GM18505 (cell line): ENCODE measurements around the gene MED8.
A peak's percentile ranks its signal among the peaks of the same experiment; 100 is the strongest.
"Not testable (repeated sequence)": the region's sequence is repeated elsewhere in the genome, so short reads cannot be mapped to it uniquely, and the experiment has no call there.

Experiments used
- ATAC-seq: cut with Tn5 transposase; IDR thresholded peaks from one replicate; pipeline ENCODE4 v1.9.1; 2021; ENCODE audit not compliant: unreplicated experiment
- POLR2A ChIP-seq: IDR thresholded peaks from 4 replicates; pipeline ENCODE4 v1.6.1; 2011; ENCODE audit warnings: borderline replicate concordance; ENCODE audit not compliant: insufficient read depth, insufficient read length; ENCODE audit errors: extremely low read depth

Gene MED8

DNA sequence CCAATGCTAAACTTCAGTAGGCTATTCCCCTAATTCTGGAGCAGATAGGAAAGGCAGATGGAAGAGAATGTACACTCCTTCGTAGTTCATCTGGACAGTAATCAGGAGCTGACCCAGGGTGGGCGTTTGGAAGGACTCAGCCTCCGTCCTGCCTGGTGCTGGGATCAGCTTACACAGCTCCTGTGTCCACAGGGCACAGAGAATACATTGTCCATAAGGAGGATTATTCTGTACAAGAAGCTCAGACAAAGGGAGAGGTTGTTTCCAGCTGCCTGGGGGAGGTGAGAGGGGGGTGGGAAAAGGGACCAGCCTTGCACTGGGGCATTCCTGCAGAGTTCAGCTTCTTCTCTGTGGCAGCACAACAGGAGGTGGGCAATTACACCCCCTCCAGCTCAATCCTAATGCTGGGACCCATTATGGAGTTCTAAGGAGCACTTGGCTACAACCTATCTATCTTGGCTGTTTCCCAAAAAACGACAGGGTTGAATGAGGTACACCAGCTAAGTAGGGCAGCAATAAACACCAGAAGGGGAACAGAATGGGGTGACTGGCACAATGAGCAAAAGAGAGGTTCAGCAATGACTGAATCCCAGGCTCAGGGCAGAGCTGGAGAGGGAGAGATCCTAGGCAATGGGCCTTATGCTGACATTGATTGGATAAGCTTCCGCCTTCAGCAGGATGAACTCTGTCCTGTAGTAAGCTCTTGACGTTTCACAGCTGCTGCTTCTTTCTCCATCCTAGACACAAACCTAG, 7.4 kb downstream of the MED8 start:
- TF ChIP-seq POLR2A, result no peak
- ATAC-seq, result no peak

DNA sequence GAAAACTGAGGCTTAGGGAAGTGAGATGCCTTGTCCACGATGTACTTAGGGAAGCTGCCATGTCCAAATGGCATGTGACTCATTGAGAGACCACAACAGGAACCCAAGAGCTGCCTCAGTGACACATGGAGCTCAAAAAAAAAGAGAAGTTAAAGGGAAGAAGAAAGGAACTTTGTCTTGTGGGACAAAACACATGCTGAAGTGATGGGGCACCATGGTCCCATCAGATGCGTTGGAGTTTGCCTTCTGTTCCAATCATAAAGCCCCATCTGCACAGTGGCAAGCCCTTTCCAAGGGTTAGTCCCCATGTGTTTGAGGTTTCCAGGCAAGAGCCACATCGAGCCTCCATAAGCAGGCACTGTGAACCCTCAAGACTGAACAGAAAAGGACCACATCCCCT, 8.0 kb downstream of the MED8 start:
- no peak for ATAC-seq
- no peak for TF ChIP-seq POLR2A

DNA sequence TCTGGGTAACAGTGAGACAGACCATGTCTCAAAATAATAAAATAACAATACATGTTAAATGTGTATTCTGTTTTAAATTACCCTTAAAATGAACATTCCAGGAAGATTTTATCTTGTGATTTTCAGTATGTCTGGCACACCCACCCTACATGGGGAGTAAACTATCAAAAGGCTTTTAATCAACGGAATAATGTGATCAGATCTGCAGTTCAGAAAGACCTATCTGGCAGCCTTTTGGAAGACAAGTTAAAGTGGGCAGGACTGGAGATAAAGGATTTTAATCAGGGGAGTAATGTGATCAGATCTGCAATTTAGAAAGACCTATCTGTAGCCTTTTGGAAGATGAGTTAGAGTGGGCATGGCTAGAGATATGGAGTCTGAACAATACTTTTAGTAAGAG, 10.1 kb downstream of the MED8 start:
- no peak for TF ChIP-seq POLR2A
- ATAC-seq, result no peak

DNA sequence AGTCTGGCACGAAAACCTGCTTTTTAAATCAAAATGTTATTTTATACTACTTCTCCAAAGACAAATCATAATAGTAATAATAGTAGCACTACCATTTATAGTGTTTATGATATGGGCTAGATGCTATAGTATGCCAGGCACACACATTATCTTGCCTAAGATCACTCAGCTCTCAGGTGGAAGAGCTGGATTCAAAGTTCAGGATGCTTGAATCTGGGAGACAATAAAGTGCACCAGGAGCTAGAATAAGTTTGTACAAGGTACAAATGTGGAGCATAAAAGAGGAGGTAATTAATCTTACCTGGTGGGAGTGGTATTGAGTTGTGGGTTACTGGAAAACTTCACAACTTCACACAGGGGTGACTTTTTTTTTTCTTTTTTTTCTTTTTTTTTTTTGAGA, 11.8 kb downstream of the MED8 start:
- no peak for TF ChIP-seq POLR2A
- ATAC-seq, result no peak

DNA sequence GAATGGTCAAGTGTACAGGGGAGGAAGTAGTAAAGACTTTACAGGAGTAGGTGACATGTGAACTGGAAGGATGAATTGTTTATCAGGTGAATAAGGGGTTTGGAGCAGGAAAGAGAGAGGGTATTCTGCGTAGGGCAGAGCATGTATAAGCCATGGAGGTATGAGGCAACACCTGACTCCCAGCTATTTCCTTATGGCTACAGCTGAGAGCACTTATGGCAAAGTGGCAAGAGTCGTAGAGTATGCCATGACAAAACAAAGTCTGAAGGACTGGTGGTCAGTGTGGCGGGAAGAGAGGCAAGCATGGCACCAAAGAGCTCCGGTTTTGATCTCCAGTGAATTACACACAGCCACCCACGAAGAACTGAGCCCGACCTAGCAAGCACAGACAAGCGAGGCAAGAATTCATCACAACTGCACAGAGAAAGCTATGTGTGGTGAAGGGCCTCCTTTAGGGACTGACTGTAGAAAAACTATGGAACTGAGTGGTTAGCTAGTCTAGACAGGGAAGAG, 12.8 kb downstream of the MED8 start:
- no peak for TF ChIP-seq POLR2A
- no peak for ATAC-seq

DNA sequence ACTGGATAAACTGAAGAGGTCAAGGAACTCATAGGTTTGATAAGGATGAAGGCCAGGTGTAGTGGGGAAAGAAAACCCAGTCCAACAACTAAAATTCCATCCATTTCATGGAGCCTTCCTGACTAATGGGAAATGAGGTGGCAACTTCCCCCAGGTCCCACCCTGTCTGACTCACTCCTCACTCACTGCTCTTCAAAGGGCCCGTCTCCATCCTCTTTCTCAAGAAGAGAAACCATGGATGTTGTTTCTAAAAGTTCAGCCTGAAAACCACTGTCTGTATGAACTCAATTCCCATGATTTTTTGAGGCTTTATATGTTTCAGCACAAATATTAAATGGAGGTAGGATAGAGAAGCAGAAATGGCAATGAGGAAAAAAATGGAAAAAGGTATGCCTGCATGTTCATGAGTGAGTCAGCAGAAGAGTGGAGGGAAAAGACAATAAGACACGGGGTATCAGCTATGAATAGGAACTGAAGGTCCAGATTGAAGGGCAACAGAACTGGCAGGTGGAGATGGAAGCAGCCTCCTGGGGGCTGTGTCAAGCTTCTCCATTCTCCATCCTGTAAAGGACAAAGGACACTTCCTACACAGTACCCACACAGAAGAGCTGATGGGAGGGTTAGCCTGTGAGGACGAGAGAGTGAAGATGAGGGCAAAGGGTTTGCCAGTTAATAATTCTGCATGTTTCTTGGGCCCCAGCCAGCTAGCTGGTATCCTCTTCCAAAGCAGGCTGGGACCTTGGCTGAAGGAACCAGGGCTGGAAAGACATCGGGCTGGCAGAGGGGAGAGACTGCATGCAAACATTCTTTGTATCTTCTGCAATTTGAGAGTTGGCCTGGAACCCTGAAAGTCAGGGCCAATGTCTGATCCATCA, 16.3 kb downstream of the MED8 start:
- ATAC-seq, result no peak
- no peak for TF ChIP-seq POLR2A

DNA sequence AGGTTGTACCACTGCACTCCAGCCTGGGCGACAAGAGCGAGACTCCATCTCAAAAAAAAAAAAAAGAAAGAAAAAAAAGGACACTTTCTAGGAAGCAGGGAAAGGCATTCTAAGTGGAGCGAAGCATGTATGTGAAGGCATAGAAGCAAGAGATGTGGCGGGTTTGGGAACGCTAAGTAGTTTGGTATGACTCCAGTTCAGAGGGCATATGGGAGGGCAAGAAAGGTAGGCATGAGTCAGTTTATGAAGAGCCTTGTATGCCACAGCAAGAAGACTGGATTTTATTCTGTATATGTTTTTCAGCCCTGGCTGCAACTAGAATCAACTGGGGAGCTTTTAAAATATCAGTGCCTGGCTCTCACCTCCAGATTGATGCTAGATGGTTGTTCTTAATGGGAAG, 17.4 kb downstream of the MED8 start:
- no peak for TF ChIP-seq POLR2A
- ATAC-seq, result no peak

DNA sequence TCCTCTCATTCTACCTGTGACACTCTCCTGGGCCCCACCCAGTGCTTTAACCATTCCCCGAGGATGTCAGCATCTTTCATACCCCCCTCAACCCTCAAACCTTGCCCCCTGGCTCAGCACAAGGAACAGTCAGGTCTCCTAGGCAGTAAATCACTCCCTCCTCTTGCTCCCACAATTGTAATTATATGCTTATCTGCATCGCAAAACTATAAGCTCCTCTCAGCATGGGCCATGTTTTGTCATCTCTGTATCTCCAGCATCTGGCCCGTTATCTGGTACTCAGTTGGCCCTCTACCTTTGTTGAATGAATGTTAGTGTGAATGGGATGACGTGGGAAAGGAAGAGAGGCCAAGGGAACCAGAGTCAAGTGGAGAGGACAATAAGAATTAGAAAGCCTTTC, 19.0 kb downstream of the MED8 start:
- no peak for ATAC-seq
- TF ChIP-seq POLR2A, result no peak

DNA sequence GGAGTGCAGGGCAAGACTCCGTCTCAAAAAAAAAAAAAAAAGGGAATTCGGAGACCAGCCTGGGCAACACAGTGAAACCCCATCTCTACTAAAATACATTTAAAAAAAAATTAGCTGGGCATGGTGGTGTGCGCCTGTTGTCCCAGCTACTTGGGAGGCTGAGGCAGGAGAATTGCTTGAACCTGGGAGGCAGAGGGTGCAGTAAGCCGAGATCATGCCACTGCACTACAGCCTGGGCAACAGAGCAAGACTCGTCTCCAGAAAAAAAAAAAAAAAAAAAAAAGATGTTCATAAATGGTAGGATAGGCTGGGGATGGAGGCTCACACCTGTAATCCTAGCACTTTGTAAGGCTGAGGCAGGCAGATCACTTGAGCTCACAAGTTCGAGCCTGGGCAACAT, 19.8 kb downstream of the MED8 start:
- not testable (repeated sequence) for ATAC-seq

DNA sequence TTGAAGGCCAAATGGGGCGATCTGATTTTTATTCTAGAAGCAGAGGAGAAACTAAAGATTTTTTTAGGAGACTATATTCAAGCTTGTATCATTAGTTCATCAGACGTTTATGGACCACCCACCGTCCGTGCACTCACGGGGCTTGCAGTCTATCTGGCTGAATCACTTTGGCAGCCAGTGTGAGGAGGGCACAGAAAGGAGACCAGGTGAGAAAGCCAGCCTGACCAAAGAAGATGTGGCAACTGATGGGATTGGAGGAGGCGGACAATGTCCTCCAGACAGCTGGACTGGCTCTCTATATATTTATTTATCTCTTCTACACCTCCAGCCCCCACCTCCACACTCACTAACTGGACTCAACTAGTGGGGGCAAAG, 21.0 kb downstream of the MED8 start:
- TF ChIP-seq POLR2A, result no peak
- ATAC-seq, result no peak

DNA sequence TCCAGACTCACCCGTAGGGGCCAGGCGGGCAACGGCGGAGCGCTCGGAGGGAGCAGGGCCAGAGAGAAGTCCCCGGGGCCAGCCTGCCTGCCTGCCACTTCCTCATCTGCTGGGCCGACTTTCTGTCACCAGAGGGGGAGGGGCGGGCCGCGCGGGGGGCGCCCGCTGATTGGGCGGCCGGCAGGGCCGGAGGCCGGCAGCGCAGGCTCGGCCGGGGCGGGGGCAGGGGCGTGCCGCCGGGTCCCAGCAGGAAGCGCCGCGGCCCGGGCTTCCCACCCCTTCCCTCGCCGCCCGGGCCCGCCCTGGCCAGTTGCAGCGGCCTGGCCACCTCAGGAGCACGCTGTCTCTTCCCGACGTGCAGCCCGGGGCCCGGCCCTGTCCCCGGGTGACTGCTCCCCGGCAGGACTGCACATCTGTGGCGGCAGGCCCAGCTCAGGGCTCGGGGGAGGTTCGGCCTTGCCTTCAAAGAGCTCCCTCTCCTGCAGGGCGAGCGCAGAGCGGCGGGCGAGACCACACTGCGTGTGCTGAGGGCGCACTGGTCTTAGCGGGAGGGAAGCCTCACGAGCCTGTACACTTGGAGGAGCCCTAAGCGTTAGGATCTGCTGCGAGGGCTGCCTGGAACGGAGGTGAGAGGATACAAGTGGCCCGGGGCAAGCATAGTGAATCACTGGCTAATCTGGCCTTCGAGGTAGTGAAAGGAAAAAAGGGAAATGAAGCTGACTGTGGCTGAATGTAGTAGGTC, 21.5 kb downstream of the MED8 start, which contains the start of gene ELOVL1:
Gene ELOVL1, minus strand, starts transcription at position 108 of the 742 bp plus-strand sequence. CDS start 2,402 bp downstream, outside the sequence.
- TF ChIP-seq POLR2A, result peak; percentile 92
- peak; percentile 72 for ATAC-seq

DNA sequence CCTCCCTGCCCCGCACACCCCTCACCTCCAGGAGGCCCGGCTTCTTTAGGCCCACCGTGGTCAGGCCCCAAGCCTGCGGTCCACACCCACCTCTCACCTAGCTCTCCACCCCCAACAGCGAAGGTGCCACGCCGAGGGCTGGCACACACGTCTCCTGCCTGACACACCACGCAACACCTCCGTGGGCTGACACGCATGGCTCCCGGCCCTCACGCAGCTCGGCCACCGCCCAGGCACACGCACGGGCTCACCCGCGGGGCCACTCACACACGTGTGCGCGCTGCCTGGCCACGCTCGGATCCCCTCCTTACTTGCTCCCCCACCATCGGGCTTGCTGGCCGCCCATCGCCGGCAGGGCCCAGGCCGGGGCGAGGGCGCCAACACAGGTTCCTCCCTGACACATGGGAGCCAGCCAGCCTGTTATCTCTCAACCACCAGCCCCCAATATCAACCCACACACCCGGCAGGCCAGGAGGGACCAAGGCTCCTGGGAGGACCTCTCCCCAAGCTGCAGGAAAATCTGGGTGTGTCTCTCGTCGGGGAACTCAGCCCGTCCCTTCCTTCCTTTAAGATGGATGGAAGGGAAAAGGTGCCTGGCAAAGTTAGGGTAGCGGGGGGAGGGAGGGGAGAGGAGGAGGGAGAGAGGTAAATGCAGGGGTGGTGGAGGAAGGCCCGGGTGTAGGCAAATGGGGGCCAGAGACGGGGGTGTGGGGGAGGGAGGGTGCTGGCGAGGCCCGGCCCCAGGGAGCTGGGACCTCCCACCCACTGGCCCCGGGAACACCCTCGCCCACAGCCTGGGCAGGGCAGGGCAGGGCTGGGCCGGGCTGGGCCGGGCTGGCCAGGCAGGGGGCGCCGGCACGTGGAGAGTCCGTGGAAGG, 22.3 kb downstream of the MED8 start:
- peak; percentile 31 for TF ChIP-seq POLR2A
- peak; percentile 40 for ATAC-seq

DNA sequence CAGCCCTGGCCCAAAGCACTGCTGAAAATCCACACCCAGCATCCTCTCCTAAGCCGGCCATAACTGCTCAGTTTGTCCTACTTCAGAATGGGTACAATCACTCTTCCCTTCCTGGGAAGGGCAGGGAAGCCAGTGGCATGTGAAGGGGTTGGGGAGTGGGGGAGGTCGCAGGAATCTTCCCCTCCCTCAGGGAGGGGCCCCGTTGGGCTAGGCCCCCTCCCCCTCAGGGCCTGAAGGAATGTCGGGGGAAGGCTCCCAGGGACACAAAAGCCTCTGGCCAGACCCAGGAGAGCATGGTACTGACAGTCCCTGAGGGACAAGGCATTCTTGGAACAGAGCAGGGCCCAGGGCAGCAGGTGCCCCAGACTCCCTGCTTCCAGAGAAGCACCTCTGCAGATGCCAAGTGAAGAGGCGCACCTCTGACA, 23.0 kb downstream of the MED8 start:
- TF ChIP-seq POLR2A, result no peak
- ATAC-seq, result no peak

DNA sequence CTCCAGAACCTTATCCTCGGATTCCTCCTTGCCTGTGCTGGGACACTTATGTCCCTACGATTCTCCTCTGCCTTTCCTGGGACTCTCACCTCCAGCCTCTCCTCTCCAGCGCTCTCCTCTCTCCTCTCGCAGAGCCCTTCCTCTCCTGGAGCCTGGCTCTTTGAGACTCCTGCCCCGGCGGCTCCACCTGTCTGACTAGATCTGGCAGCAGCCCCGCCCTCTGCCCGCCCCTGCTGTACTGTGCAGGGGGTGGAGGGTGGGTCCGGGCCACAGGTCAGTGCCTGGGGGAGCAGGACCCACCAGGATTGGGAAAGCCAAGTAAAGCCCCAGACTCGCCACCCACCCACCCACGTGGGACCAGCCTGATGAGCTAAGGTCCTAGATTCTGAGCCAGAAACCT, 23.4 kb downstream of the MED8 start:
- ATAC-seq, result no peak
- TF ChIP-seq POLR2A, result no peak
